Natural killer cell (primary cell): ENCODE results near the gene RIMBP3B. TPM values are rescaled to one million over a fixed set of nuclear protein-coding genes. Genes with fewer than 3 reads are reported as not detected.
"Not testable (repeated sequence)": the region's sequence is repeated elsewhere in the genome, so short reads cannot be mapped to it uniquely, and the experiment has no call there.

ENCODE experiments used
- ATAC-seq, 3 donors: fragments of 150-1000 bp in 2 of 3; fragments of 200-7000 bp in 1 of 3; cut with Tn5 transposase; 1 replicate in 1 of 3; 2 replicates in 2 of 3; pipeline ENCODE4 v1.10.0; 2021; ENCODE audit warnings: mild to moderate bottlenecking in 2 of 3, moderate library complexity in 2 of 3
- DNase-seq, 2 donors: peaks; one replicate each; pipeline versions ENCODE4 v3.0.0 to v3.0.0-alpha.2; 2013 to 2021; ENCODE audit warnings: mixed read lengths in 1 of 2
- H3K27ac ChIP-seq: one replicate; pipeline ENCODE4 v1.5.1; 2013; ENCODE audit warnings: mild to moderate bottlenecking, low read length
- H3K27me3 ChIP-seq: one replicate; pipeline ENCODE4 v1.6.1; 2013; ENCODE audit warnings: low read length; ENCODE audit not compliant: control insufficient read depth, insufficient read depth
- H3K36me3 ChIP-seq: one replicate; pipeline ENCODE4 v1.6.1; 2013; ENCODE audit warnings: low read length; ENCODE audit not compliant: control insufficient read depth, insufficient read depth
- H3K4me1 ChIP-seq: one replicate; pipeline ENCODE4 v1.6.1; 2013; ENCODE audit warnings: low read length; ENCODE audit not compliant: control insufficient read depth, insufficient read depth
- H3K4me3 ChIP-seq: one replicate; pipeline ENCODE4 v1.5.1; 2013; ENCODE audit warnings: low read length
- H3K9me3 ChIP-seq: one replicate; pipeline ENCODE4 v1.6.1; 2013; ENCODE audit warnings: low read length; ENCODE audit not compliant: control insufficient read depth, insufficient read depth
- H3K27ac Mint-ChIP-seq, 2 donors: one replicate each; pipeline ENCODE4 v1.8.0; 2022; ENCODE audit warnings: mild to moderate bottlenecking in 2 of 2, mixed read lengths in 2 of 2, moderate library complexity in 1 of 2
- H3K27me3 Mint-ChIP-seq, 2 donors: one replicate each; pipeline ENCODE4 v1.8.0; 2022; ENCODE audit warnings: low read depth in 2 of 2, mixed read lengths in 2 of 2
- H3K36me3 Mint-ChIP-seq: one replicate; pipeline ENCODE4 v1.8.0; 2022; ENCODE audit warnings: mixed read lengths
- H3K4me1 Mint-ChIP-seq, 2 donors: one replicate each; pipeline ENCODE4 v1.8.0; 2022; ENCODE audit warnings: mixed read lengths in 2 of 2
- H3K4me3 Mint-ChIP-seq: one replicate; pipeline ENCODE4 v1.8.0; 2022; ENCODE audit warnings: mild to moderate bottlenecking, moderate library complexity, mixed read lengths
- H3K9me3 Mint-ChIP-seq, 2 donors: one replicate each; pipeline ENCODE4 v1.8.0; 2022; ENCODE audit warnings: mixed read lengths in 2 of 2
- WGBS: methylation state at CpG from one replicate; pipeline ENCODE4 v1.1.7; 2013; ENCODE audit warnings: missing lambda C conversion rate; ENCODE audit not compliant: insufficient coverage; 5-methylcytosine and 5-hydroxymethylcytosine counted together
- intact Hi-C: fragments of 100-400 bp; cut with micrococcal nuclease; formaldehyde crosslinking; loops from one replicate; pipeline ENCODE4 v1.14.2; 2022
- total RNA-seq, 4 donors: library from RNA; stranded (reverse); fragments of 120-200 nt in 1 of 4; gene quantifications; one replicate each; pipeline versions ENCODE4 v1.2.3 to v1.2.4, GENCODE V29; 2013 to 2022

The RIMBP3B gene
- total RNA-seq, 3 donors from 2014 or later (not counting 1 experiment from before 2014, with no cell fraction given): 0.14 to 0.70 TPM; not detected in 1

- H3K27me3 Mint-ChIP-seq, H3K36me3 Mint-ChIP-seq, intact Hi-C loops, H3K4me1 Mint-ChIP-seq, ATAC-seq, H3K27ac Mint-ChIP-seq, H3K4me3 Mint-ChIP-seq, H3K9me3 ChIP-seq, H3K4me3 ChIP-seq, H3K4me1 ChIP-seq, H3K27me3 ChIP-seq, H3K36me3 ChIP-seq, H3K27ac ChIP-seq, DNase-seq, H3K9me3 Mint-ChIP-seq: not testable (repeated sequence)
- 95% methylated on average over 4 of the region's 15 CpGs for WGBS
These were observed 35.6 kb downstream of the RIMBP3B start for GRCh38 chr22:21418974-21419638.

DNA sequence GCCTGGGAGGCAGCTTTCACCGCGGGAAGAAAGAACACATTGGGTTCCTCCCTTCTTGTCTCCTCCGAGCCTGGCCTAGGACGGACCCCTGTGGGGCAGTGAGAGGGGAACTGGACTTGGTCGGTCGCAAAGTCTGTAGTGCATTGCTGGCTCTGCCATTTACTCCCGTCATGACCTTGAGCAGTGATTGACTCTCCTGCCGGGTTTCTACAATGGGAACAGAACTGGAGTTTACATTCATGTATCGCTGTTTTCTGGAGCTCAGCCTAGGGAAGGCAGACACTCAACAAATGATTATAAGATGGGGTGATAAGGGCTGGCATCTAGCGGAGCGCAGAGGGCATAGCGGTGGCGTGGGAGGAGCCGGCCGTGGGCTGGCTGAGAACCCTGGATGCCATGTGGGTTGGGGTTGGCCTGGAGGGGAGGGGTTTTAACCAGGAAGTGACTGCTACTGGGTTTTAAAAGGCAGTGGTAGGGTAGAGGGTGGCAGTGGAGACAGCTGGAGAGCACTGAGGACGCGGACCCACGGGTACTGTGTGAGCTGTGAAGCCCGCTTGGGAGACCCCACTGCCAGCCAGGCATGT lies 36.7 kb downstream of the RIMBP3B start:
- WGBS: 31% methylated on average over 2 of the region's 19 CpGs
- H3K4me3 Mint-ChIP-seq, H3K36me3 Mint-ChIP-seq, H3K27me3 Mint-ChIP-seq, DNase-seq, H3K4me1 Mint-ChIP-seq, H3K4me3 ChIP-seq, H3K27ac Mint-ChIP-seq, H3K9me3 ChIP-seq, H3K9me3 Mint-ChIP-seq, H3K27ac ChIP-seq, H3K36me3 ChIP-seq, H3K4me1 ChIP-seq, intact Hi-C loops, H3K27me3 ChIP-seq: not testable (repeated sequence)
- ATAC-seq: peak; percentile 69 to 76 (median 75)

- ATAC-seq, H3K36me3 Mint-ChIP-seq, H3K4me1 ChIP-seq, H3K27ac Mint-ChIP-seq, H3K4me1 Mint-ChIP-seq, H3K36me3 ChIP-seq, H3K27ac ChIP-seq, H3K27me3 ChIP-seq, intact Hi-C loops, H3K27me3 Mint-ChIP-seq, H3K4me3 Mint-ChIP-seq, DNase-seq, H3K4me3 ChIP-seq, H3K9me3 ChIP-seq, H3K9me3 Mint-ChIP-seq: not testable (repeated sequence)
- WGBS: no CpG with 5 or more reads among the region's 12 CpGs
These were observed 40.6 kb downstream of the RIMBP3B start for GRCh38 chr22:21424084-21424709.

DNA sequence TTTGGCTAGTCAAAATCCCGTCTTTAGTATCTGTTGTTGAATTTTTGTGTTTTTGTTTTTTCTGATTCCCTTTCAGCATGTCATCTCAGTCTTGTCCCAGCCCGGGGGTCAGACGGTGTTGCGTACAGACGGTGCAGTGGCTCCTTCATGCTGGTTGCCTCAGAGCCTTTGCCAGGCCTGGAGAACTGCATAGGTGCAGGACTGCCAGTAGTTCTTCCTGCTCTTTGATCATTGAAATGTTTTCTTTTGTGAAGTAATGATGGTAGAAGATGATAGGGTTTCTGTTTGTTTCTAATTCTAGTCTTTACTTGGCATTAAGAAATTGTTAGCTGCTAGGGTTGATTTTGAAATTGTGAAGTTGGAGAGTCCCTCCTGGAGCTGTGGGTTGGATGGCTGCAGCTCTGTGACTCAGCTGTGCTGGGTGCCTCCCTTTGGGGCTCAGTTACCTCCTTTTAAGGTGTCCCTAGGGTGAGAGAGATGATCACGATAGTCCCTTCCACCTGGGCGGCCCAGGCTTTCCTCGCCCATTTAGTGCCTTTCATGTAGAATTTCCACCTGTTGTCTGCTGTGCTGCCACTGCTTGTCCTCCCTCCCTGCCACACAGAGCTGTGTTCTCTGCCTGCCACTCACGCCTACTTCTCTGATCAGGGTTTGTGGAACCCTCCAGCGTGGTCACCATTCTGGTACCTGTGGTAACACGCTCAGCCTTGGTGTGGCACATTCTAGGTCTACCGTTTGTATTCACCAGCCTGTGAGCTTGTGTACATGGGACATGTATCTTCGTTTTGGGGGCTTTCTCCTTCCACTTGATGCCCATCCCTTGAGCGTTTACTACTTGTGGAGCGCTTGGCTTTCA lies 51.1 kb downstream of the RIMBP3B start:
- not testable (repeated sequence) for DNase-seq
- peak in 2 of 3 donors; percentile 52 to 57 for ATAC-seq

DNA sequence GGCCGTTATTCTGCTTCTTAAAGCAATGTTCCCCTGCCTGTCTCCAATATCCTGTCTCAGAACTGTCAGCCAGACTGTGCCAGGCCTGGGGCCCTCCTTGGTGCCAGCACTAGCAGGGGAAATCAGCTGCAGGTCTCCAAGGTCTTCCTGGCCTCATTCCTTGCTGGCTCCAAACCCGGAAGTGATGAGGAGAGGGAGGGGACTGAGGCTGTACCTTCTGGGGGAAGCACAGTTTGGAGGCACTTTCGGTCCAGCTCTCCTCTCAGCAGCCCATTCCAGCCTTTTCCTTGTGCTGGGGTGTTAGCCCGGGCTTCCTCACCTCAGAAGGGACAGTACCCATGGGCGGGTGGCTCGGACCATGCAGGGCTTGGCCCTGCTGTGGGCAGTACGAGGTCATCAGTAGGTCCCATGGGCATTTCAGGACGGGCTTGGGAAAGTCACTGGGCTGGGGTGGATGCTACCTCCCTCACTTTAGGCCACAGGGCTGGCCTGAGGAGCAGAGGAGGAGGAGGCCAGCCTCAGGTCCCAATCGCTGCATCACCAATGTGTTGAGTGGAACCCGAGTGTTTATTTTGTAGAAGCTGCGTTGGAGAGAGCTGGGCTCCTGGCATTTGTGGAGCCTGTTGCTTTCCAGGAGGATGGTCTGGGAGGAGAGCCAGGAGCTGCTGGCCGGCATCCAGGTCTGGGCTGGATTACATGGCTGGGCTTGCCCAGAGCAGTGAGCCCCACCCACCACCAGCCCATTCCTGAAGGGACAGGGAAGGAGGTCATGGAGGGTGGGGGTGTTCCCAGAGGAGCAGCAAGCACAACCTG lies 52.7 kb downstream of the RIMBP3B start:
- H3K27ac ChIP-seq, H3K4me3 Mint-ChIP-seq, H3K4me1 ChIP-seq, H3K9me3 ChIP-seq, H3K27me3 Mint-ChIP-seq, H3K27me3 ChIP-seq, H3K4me3 ChIP-seq, intact Hi-C loops, H3K9me3 Mint-ChIP-seq, ATAC-seq, H3K27ac Mint-ChIP-seq, H3K36me3 ChIP-seq, H3K4me1 Mint-ChIP-seq, H3K36me3 Mint-ChIP-seq: not testable (repeated sequence)
- WGBS: no CpG with 5 or more reads among the region's 12 CpGs
- peak in 1 of 2 donors; percentile 11 for DNase-seq

More for the DNA sequence above, 51.1 kb downstream of the RIMBP3B start:
- no CpG with 5 or more reads among the region's 15 CpGs for WGBS
- H3K27ac ChIP-seq, H3K27ac Mint-ChIP-seq, H3K4me3 ChIP-seq, intact Hi-C loops, H3K4me1 ChIP-seq, H3K9me3 Mint-ChIP-seq, H3K4me1 Mint-ChIP-seq, H3K27me3 Mint-ChIP-seq, H3K4me3 Mint-ChIP-seq, H3K27me3 ChIP-seq, H3K9me3 ChIP-seq, H3K36me3 ChIP-seq, H3K36me3 Mint-ChIP-seq: not testable (repeated sequence)

DNA sequence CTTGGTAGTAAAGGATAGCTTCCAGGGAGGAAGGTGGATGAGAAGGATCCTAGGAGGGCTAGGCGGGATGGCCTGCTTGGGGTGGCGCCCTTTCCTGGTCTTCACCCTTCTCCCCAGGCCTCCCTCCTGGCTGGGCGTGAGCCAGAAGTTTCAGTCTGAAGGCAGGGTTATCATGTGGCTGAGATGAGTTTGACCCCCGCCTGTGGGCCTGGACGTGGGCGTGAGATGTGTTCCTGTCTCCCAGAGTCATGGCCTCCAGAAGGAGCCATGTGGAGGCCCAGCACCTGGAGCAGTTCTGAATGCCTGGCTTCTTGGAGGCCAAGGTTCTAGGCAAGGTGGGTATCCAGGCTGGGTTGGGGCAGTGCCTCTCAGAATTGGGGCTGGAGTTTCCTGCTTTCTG lies 54.5 kb downstream of the RIMBP3B start:
- H3K36me3 ChIP-seq, H3K27ac Mint-ChIP-seq, H3K27ac ChIP-seq, H3K27me3 ChIP-seq, H3K36me3 Mint-ChIP-seq, H3K9me3 ChIP-seq, ATAC-seq, H3K4me1 ChIP-seq, intact Hi-C loops, H3K4me1 Mint-ChIP-seq, H3K4me3 Mint-ChIP-seq, H3K9me3 Mint-ChIP-seq, H3K4me3 ChIP-seq, H3K27me3 Mint-ChIP-seq: not testable (repeated sequence)
- no CpG with 5 or more reads among the region's 6 CpGs for WGBS
- peak in 1 of 2 donors; percentile 9 for DNase-seq
